ENCODE data around the gene C20orf173. TPM values are rescaled to one million over a fixed set of nuclear protein-coding genes. Genes with fewer than 3 reads are reported as not detected.

Gene C20orf173
- total and polyA plus RNA-seq, 2 donors from 2014 or later, result not detected

- no peak for DNase-seq
- intact Hi-C loops (cut with DNase I), result no loop called here
- H3K27me3 ChIP-seq (ENCODE audit: control insufficient read depth, insufficient read depth, low read length), result no peaks in the 10 kb centered on the region
- H3K9ac ChIP-seq (ENCODE audit: low read length in 3 of 3), result no peak overlapping the region
- H3K27ac ChIP-seq (ENCODE audit: low read depth in 2 of 2, low read length in 2 of 2), result no peak overlapping the region
- no peak for TF ChIP-seq CTCF (IDR thresholded peaks at IDR 0.05; ENCODE audit: borderline replicate concordance, extremely low read depth, insufficient read depth)
- no peak overlapping the region for H3K4me3 ChIP-seq (ENCODE audit: low read length in 3 of 3)
- FAIRE-seq, result no peak
- no peaks in the 10 kb centered on the region for H3K9me3 ChIP-seq (ENCODE audit: control insufficient read depth in 2 of 3, insufficient read depth in 1 of 3, low read length in 3 of 3)
- peaks cover 0 to 3% (median 0%) of the 10 kb centered on the region in 3 donors for H3K36me3 ChIP-seq (ENCODE audit: control insufficient read depth in 2 of 3, insufficient read depth in 3 of 3, low read length in 3 of 3)
- no peaks in the 10 kb centered on the region for H3K4me1 ChIP-seq (ENCODE audit: control insufficient read depth in 2 of 3, insufficient read depth in 2 of 3, low read depth in 1 of 3, low read length in 3 of 3)
These were observed 13.4 kb downstream of the C20orf173 start for GRCh38 chr20:35515949-35516645.

- H3K4me1 ChIP-seq (ENCODE audit: control insufficient read depth in 2 of 3, insufficient read depth in 2 of 3, low read depth in 1 of 3, low read length in 3 of 3), result no peaks in the 10 kb centered on the region
- H3K36me3 ChIP-seq (ENCODE audit: control insufficient read depth in 2 of 3, insufficient read depth in 3 of 3, low read length in 3 of 3), result peaks cover 0 to 3% (median 0%) of the 10 kb centered on the region in 3 donors
- H3K4me3 ChIP-seq (ENCODE audit: low read length in 3 of 3), result no peak overlapping the region
- H3K27me3 ChIP-seq (ENCODE audit: control insufficient read depth, insufficient read depth, low read length), result no peaks in the 10 kb centered on the region
- no peaks in the 10 kb centered on the region for H3K9me3 ChIP-seq (ENCODE audit: control insufficient read depth in 2 of 3, insufficient read depth in 1 of 3, low read length in 3 of 3)
- no peak for TF ChIP-seq CTCF (IDR thresholded peaks at IDR 0.05; ENCODE audit: borderline replicate concordance, extremely low read depth, insufficient read depth)
- H3K9ac ChIP-seq (ENCODE audit: low read length in 3 of 3), result no peak overlapping the region
- FAIRE-seq (no peak), DNase-seq (no peak)
- no peak overlapping the region for H3K27ac ChIP-seq (ENCODE audit: low read depth in 2 of 2, low read length in 2 of 2)
- intact Hi-C loops (cut with DNase I), result no loop called here
These were observed 14.1 kb downstream of the C20orf173 start for GRCh38 chr20:35515341-35515740.

- H3K27me3 ChIP-seq (ENCODE audit: control insufficient read depth, insufficient read depth, low read length), result no peaks in the 10 kb centered on the region
- peaks cover 0 to 3% (median 3%) of the 10 kb centered on the region in 3 donors for H3K36me3 ChIP-seq (ENCODE audit: control insufficient read depth in 2 of 3, insufficient read depth in 3 of 3, low read length in 3 of 3)
- intact Hi-C loops (cut with DNase I), result no loop called here
These were observed 15.0 kb downstream of the C20orf173 start for GRCh38 chr20:35514371-35514932.

More at GRCh38 chr20:35514371-35514932, 15.0 kb downstream of the C20orf173 start:
- no peak overlapping the region for H3K4me3 ChIP-seq (ENCODE audit: low read length in 3 of 3)
- H3K9me3 ChIP-seq (ENCODE audit: control insufficient read depth in 2 of 3, insufficient read depth in 1 of 3, low read length in 3 of 3), result no peaks in the 10 kb centered on the region
- no peak overlapping the region for H3K27ac ChIP-seq (ENCODE audit: low read depth in 2 of 2, low read length in 2 of 2)
- FAIRE-seq (no peak), DNase-seq (no peak)
- TF ChIP-seq CTCF (IDR thresholded peaks at IDR 0.05; ENCODE audit: borderline replicate concordance, extremely low read depth, insufficient read depth), result no peak
- no peak overlapping the region for H3K9ac ChIP-seq (ENCODE audit: low read length in 3 of 3)
- H3K4me1 ChIP-seq (ENCODE audit: control insufficient read depth in 2 of 3, insufficient read depth in 2 of 3, low read depth in 1 of 3, low read length in 3 of 3), result no peaks in the 10 kb centered on the region

Data from kidney (tissue), 14 donors.